Measurements from ENCODE around the gene CD300E. TPM values are rescaled to one million over a fixed set of nuclear protein-coding genes. Genes with fewer than 3 reads are reported as not detected.
A peak's percentile ranks its signal among the peaks of the same experiment; 100 is the strongest.

Gene CD300E
- total and polyA plus RNA-seq, 2 of the 4 experiments (the other 2 are of a cell fraction): not detected

GRCh38 chr17:74671031-74671771 is 47.7 kb upstream of the CD300E start:
- no peak overlapping the region for H3K56ac ChIP-seq (ENCODE audit: extremely low read depth, insufficient read depth, low read length)
- no peaks in the 10 kb centered on the region; the same call in 1 of the 2 replicates for H3K9me3 ChIP-seq (ENCODE audit: control insufficient read depth, insufficient read depth, low read length)
- TF ChIP-seq USF2 (IDR thresholded peaks at IDR 0.05; ENCODE audit: low read depth, low read length): 0 out of 2 replicates have a peak, but pooled peaks have one; percentile 41
- peak; percentile 100 for TF ChIP-seq MXI1 (IDR thresholded peaks at IDR 0.05; ENCODE audit: borderline replicate concordance, low read depth, low read length)
- peak; percentile 88 for TF ChIP-seq RCOR1 (IDR thresholded peaks at IDR 0.05; ENCODE audit: insufficient replicate concordance, low read length)
- TF ChIP-seq NFE2L2 (IDR thresholded peaks at IDR 0.05; ENCODE audit: low read depth, low read length): no peak
- H3K4me2 ChIP-seq (ENCODE audit: low read depth, low read length): no peak overlapping the region
- no peaks in the 10 kb centered on the region for H3K9me1 ChIP-seq (ENCODE audit: insufficient read depth, low read length)
- no peak overlapping the region for H2AK5ac ChIP-seq (ENCODE audit: low read depth, low read length)
- dilution Hi-C loops (cut with HindIII; ENCODE audit: low sequenced_read_pairs, unreplicated experiment): no loop called here
- no TSS peak for BruUV-seq (replicated peaks)
- no peaks in the 10 kb centered on the region for H3K36me3 ChIP-seq (ENCODE audit: control insufficient read depth, insufficient read depth, low read length)
- H3K14ac ChIP-seq (replicated peaks; ENCODE audit: low read depth, low read length): no peak overlapping the region
- H3K4me1 ChIP-seq (ENCODE audit: control insufficient read depth, insufficient read depth, low read length): no peaks in the 10 kb centered on the region
- no peaks in the 10 kb centered on the region for H3K27me3 ChIP-seq (ENCODE audit: control insufficient read depth, insufficient read depth, low read length)
- no peak overlapping the region for H3K4ac ChIP-seq (ENCODE audit: low read depth, low read length)
- no peaks in the 10 kb centered on the region for H4K20me1 ChIP-seq (ENCODE audit: insufficient read depth, low read length)
- no peak overlapping the region for H3K9ac ChIP-seq (ENCODE audit: low read depth, low read length)
- H2BK120ac ChIP-seq (ENCODE audit: low read depth, low read length): no peak overlapping the region
- H4K91ac ChIP-seq (ENCODE audit: insufficient read depth, low read depth, low read length): no peak overlapping the region
- no peak overlapping the region for H3K4me3 ChIP-seq (ENCODE audit: insufficient read depth, low read depth, low read length)
- no peak overlapping the region for H2BK5ac ChIP-seq (ENCODE audit: low read depth, low read length, poor library complexity, severe bottlenecking)
- DNase-seq (peak; percentile 58), ATAC-seq (ENCODE audit: low read depth) (peak; percentile 99)
- WGBS, 2 experiments (ENCODE audit: extremely low coverage in 2 of 2, insufficient read length in 1 of 2): 12% methylated on average over 26 of the region's 57 CpGs; no CpG with 5 or more reads in 1 of the 2 experiments
- H3K18ac ChIP-seq (ENCODE audit: low read depth, low read length): no peak overlapping the region
- in situ Hi-C loops (cut with MboI; ENCODE audit: low sequenced_read_pairs): no loop called here
- H2BK20ac ChIP-seq (ENCODE audit: low read depth, low read length): no peak overlapping the region
- no peak overlapping the region for H2AK9ac ChIP-seq (replicated peaks; ENCODE audit: low read depth, low read length, poor library complexity)
- CTCF ChIA-PET: no interaction called here
- no peak overlapping the region for H3K23ac ChIP-seq (ENCODE audit: low read depth, low read length)
- H3K79me1 ChIP-seq (ENCODE audit: low read depth in 1 of 2, low read length in 2 of 2): no peaks in the 10 kb centered on the region
- H2AFZ ChIP-seq (replicated peaks; ENCODE audit: low read length, poor library complexity): peak overlapping the region; percentile 54
- H4K8ac ChIP-seq (ENCODE audit: low read depth in 2 of 2, low read length in 2 of 2): no peak overlapping the region
- intact Hi-C loops (cut with micrococcal nuclease): no loop called here
- no peak overlapping the region for H4K5ac ChIP-seq (ENCODE audit: low read depth, low read length)
- no peak overlapping the region for H2BK15ac ChIP-seq (ENCODE audit: low read depth, low read length)
- POLR2A ChIA-PET (ENCODE audit: unreplicated experiment): no interaction called here
- H3K27ac ChIP-seq (ENCODE audit: insufficient read depth, low read length): no peak overlapping the region
